Effector CD4-positive, alpha-beta T cell (primary cell): ENCODE data around the gene MMP10. TPM values are rescaled to one million over a fixed set of nuclear protein-coding genes. Genes with fewer than 3 reads are reported as not detected.

Experiments used
- DNase-seq: peaks from one replicate; pipeline ENCODE4 v3.0.0-alpha.2; 2020
- total RNA-seq: gene quantifications from one replicate; lab custom pipeline; 2026; lab: John Stamatoyannopoulos, UW

MMP10 gene
- not detected for total RNA-seq

- DNase-seq = no peak
Observed at GRCh38 chr11:102780491-102780918, at the start of gene MMP10. MMP10 (minus strand) TSS chr11:102780628; CDS start chr11:102780591, 37 bp downstream.

GRCh38 chr11:102829316-102830000, 49.0 kb upstream of the MMP10 start:
- DNase-seq = no peak

DNA sequence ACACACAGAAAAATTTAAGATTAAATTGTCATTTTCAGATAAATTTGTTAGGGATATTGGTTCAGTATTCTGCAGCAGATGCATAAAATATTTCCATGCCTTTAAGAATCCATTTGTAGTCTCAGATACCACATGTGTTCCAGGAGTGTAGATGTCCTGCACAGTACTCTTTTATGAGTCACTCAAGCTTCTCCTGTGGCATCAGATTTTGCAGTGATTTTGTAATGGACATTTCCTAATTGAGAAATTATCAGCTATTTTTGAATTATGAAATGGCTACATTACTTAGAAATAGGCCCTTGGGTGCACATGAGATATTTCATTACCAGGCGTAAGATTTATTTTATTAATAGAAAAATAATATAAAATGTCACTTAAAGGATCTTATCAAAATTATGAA, 44.1 kb upstream of the MMP10 start:
- no peak for DNase-seq

GRCh38 chr11:102819491-102819890, 39.1 kb upstream of the MMP10 start:
- no peak for DNase-seq

GRCh38 chr11:102813484-102813883, 33.1 kb upstream of the MMP10 start:
- DNase-seq = no peak

GRCh38 chr11:102812188-102812587, 31.8 kb upstream of the MMP10 start:
- DNase-seq = no peak

- DNase-seq = no peak
Observed at GRCh38 chr11:102810950-102811660, 30.7 kb upstream of the MMP10 start.

GRCh38 chr11:102809971-102810370, 29.5 kb upstream of the MMP10 start:
- no peak for DNase-seq

DNA sequence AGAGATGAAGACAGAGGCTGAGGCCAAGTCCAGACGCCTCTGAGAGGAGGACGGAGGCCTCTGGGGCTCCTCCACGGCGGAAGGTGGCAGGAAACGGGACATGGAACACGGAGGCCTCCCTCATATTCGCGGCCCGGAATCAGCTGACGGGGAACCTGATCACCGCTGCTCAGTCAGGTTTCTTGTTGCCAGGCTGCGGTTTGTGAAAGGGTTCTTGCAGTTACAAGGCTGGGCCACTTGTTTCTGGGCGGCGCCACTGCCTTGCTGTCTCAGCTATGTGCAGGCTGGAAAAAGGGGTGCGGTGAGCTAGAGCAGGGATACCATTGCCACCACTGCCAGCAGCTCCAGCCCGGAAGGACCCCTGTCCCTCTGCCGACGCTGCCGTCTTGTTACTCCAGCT, 27.5 kb upstream of the MMP10 start:
- no peak for DNase-seq

DNA sequence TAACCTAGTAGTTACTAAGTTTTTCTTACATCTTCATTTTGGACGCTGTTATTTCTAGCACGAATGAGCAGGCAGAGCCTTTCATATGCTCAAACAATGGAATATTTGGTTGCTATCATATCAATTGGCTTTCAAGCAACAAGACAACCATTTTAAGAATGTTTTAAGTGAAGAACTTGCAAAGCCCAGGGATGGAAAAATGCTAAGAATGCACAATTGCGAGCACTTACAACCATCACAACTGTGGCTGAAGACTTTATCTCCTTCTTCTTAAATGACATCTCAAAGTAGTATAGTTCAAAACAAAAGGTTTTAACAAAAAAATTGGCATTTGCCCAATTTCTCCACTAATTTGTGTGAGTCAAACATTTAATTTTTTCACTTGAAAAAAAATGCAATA, 25.9 kb upstream of the MMP10 start:
- no peak for DNase-seq

DNA sequence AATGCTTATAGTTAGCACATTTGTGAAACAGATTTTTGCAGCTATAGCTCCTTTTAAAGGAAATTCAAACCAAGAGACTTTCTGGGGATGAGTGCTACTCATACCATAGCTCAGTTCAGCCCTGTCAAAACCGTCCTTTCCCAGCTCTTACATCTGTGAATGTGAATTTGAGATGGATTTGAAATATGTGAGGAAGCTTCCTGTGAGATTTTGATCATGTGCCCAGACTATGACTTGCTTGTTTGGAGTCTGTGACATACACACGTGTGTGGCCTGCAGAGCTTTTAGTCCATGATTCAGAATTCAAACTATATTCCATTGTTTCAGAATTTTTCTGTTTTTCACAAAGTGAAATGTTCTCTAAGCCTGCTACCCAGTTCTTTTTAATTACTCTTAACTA, 21.9 kb upstream of the MMP10 start:
- no peak for DNase-seq

GRCh38 chr11:102800767-102801166, 20.3 kb upstream of the MMP10 start:
- no peak for DNase-seq

DNA sequence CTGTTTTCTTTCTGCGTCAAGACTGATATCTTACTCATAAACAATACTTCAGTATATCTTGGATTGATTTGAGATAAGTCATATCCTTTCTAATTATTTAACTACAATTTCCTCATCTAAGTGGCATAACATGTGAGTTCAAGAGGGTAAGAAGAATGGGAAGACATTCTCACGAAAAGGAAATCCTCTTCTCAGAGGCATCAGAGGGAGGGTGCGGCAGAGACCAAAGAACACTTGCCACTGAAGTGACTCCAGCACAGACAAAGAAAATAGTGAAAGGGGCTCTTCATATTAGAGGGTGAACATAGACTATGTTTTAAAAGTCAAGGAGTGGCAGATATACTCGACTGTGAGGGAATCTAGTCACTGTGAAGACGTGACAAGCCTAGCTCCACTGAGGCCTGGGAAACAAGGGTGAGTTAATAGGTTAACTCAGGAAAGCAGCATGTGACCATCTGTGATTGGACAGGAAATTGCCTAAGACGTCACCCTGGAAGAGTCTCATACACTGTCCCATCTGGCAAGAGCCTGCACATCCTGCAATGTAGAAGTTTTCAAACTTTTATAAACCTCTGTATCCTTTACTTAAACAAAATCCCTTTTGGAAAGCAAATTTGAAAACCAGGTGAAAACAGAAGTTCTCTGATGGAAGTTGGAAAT, 19.4 kb upstream of the MMP10 start:
- DNase-seq = no peak

- no peak for DNase-seq
Observed at GRCh38 chr11:102798012-102798746, 17.8 kb upstream of the MMP10 start, which contains the start of gene MMP1. MMP1 (minus strand) TSS chr11:102798160; CDS start chr11:102798092, 68 bp downstream.

- DNase-seq = no peak
Observed at GRCh38 chr11:102794382-102794781, 14.0 kb upstream of the MMP10 start.

GRCh38 chr11:102793677-102794290, 13.4 kb upstream of the MMP10 start:
- no peak for DNase-seq

GRCh38 chr11:102792604-102793003, 12.2 kb upstream of the MMP10 start:
- DNase-seq = no peak

GRCh38 chr11:102791271-102792036, 11.0 kb upstream of the MMP10 start:
- no peak for DNase-seq

DNA sequence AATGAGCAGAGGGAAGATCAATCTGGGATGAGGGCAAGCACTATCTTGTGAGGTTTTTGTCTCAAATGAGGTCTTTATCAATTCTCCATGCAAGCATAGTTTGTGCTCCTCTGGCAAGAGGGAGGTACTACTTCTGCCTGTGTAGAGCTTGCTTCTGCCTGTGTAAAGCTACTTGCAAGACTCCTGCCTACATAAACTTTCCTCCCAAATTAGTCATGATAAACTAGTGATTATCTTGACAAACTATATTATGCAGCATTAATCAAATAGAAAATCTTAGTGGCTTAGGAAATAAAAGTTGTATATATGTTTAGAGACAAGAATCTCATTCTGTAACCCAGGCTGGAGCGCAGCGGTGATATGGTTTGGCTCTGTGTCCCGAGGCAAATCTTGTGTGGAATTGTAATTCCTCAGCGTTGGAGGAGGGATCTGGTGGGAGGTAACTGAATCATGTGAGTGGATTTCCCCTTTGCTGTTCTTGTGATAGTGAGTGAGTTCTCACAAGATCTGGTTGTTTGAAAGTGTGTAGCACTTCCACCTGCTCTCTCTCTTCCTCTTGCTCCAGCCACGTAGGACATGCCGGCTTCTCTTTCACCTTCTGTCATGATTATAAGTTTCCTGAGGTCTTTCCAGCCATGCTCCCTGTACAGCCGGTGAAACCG, 8.0 kb upstream of the MMP10 start:
- no peak for DNase-seq

GRCh38 chr11:102784380-102784779, 4.0 kb upstream of the MMP10 start:
- DNase-seq = no peak

DNA sequence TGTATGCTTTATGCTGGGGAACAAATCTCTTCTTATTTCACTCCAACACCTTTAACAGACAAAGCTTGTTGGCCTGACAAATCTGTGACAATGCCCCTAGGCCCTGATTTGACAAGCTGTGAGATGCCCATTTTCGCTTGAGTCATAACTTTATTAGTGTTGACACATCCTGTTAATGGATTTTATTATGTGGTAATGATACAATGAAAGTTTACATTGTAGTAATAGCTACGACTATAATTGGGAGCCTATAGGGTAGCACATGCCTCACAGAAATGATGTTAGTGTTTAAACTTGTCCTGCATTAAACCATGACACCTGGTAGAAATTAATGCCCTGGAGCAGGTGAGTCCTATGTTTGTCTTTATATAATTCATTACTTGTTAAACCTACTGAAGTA, 3.3 kb upstream of the MMP10 start:
- DNase-seq = no peak
